Measurements from ENCODE around the gene GNG13. TPM values are rescaled to one million over a fixed set of nuclear protein-coding genes. Genes with fewer than 3 reads are reported as not detected.

The GNG13 gene
- total and polyA plus RNA-seq, 2 experiments from 2014 or later = 0.29 TPM; not detected in 1

GRCh38 chr16:808085-808386, 7.5 kb upstream of the GNG13 start:
- TF ChIP-seq POLR2AphosphoS5 (IDR thresholded peaks at IDR 0.05; ENCODE audit: low read depth) (no peak), NANOG (IDR thresholded peaks at IDR 0.05; ENCODE audit: borderline replicate concordance) (no peak), CTCF (conservative IDR thresholded peaks at IDR 0.05; ENCODE audit: low read depth in 2 of 2) (no peak), ZNF331 (CRISPR knock-in tag; IDR thresholded peaks at IDR 0.05; ENCODE audit: low read depth) (no peak), EZH2phosphoT487 (IDR thresholded peaks at IDR 0.05; ENCODE audit: unreplicated experiment) (no peak), JUNB (IDR thresholded peaks at IDR 0.05; ENCODE audit: unreplicated experiment) (no peak), STAT1 (IDR thresholded peaks at IDR 0.05; ENCODE audit: unreplicated experiment) (no peak)
- TF ChIP-seq, protein P1, sequence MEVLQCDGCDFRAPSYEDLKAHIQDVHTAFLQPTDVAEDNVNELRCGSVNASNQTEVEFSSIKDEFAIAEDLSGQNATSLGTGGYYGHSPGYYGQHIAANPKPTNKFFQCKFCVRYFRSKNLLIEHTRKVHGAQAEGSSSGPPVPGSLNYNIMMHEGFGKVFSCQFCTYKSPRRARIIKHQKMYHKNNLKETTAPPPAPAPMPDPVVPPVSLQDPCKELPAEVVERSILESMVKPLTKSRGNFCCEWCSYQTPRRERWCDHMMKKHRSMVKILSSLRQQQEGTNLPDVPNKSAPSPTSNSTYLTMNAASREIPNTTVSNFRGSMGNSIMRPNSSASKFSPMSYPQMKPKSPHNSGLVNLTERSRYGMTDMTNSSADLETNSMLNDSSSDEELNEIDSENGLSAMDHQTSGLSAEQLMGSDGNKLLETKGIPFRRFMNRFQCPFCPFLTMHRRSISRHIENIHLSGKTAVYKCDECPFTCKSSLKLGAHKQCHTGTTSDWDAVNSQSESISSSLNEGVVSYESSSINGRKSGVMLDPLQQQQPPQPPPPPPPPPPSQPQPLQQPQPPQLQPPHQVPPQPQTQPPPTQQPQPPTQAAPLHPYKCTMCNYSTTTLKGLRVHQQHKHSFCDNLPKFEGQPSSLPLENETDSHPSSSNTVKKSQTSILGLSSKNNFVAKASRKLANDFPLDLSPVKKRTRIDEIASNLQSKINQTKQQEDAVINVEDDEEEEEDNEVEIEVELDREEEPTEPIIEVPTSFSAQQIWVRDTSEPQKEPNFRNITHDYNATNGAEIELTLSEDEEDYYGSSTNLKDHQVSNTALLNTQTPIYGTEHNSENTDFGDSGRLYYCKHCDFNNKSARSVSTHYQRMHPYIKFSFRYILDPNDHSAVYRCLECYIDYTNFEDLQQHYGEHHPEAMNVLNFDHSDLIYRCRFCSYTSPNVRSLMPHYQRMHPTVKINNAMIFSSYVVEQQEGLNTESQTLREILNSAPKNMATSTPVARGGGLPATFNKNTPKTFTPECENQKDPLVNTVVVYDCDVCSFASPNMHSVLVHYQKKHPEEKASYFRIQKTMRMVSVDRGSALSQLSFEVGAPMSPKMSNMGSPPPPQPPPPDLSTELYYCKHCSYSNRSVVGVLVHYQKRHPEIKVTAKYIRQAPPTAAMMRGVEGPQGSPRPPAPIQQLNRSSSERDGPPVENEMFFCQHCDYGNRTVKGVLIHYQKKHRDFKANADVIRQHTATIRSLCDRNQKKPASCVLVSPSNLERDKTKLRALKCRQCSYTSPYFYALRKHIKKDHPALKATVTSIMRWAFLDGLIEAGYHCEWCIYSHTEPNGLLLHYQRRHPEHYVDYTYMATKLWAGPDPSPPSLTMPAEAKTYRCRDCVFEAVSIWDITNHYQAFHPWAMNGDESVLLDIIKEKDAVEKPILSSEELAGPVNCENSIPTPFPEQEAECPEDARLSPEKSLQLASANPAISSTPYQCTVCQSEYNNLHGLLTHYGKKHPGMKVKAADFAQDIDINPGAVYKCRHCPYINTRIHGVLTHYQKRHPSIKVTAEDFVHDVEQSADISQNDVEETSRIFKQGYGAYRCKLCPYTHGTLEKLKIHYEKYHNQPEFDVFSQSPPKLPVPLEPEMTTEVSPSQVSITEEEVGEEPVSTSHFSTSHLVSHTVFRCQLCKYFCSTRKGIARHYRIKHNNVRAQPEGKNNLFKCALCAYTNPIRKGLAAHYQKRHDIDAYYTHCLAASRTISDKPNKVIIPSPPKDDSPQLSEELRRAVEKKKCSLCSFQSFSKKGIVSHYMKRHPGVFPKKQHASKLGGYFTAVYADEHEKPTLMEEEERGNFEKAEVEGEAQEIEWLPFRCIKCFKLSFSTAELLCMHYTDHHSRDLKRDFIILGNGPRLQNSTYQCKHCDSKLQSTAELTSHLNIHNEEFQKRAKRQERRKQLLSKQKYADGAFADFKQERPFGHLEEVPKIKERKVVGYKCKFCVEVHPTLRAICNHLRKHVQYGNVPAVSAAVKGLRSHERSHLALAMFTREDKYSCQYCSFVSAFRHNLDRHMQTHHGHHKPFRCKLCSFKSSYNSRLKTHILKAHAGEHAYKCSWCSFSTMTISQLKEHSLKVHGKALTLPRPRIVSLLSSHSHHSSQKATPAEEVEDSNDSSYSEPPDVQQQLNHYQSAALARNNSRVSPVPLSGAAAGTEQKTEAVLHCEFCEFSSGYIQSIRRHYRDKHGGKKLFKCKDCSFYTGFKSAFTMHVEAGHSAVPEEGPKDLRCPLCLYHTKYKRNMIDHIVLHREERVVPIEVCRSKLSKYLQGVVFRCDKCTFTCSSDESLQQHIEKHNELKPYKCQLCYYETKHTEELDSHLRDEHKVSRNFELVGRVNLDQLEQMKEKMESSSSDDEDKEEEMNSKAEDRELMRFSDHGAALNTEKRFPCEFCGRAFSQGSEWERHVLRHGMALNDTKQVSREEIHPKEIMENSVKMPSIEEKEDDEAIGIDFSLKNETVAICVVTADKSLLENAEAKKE (CRISPR knock-in tag; IDR thresholded peaks at IDR 0.05) = no peak
- TF ChIP-seq, protein P2, sequence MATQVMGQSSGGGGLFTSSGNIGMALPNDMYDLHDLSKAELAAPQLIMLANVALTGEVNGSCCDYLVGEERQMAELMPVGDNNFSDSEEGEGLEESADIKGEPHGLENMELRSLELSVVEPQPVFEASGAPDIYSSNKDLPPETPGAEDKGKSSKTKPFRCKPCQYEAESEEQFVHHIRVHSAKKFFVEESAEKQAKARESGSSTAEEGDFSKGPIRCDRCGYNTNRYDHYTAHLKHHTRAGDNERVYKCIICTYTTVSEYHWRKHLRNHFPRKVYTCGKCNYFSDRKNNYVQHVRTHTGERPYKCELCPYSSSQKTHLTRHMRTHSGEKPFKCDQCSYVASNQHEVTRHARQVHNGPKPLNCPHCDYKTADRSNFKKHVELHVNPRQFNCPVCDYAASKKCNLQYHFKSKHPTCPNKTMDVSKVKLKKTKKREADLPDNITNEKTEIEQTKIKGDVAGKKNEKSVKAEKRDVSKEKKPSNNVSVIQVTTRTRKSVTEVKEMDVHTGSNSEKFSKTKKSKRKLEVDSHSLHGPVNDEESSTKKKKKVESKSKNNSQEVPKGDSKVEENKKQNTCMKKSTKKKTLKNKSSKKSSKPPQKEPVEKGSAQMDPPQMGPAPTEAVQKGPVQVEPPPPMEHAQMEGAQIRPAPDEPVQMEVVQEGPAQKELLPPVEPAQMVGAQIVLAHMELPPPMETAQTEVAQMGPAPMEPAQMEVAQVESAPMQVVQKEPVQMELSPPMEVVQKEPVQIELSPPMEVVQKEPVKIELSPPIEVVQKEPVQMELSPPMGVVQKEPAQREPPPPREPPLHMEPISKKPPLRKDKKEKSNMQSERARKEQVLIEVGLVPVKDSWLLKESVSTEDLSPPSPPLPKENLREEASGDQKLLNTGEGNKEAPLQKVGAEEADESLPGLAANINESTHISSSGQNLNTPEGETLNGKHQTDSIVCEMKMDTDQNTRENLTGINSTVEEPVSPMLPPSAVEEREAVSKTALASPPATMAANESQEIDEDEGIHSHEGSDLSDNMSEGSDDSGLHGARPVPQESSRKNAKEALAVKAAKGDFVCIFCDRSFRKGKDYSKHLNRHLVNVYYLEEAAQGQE (IDR thresholded peaks at IDR 0.05; ENCODE audit: unreplicated experiment) = no peak
- 0 out of 3 replicates have a peak, but pooled peaks cover 3% of the 10 kb centered on the region for H3K36me3 Mint-ChIP-seq (ENCODE audit: low read depth)

More at GRCh38 chr16:808085-808386, 7.5 kb upstream of the GNG13 start:
- Mint-ChIP-seq H3K27ac (peak overlapping the region; percentile 86), H3K27me3 (ENCODE audit: insufficient read depth, low read depth, poor library complexity) (peaks cover 30% of the 10 kb centered on the region), H3K4me3 (peak overlapping the region; percentile 98), H3K9me3 (peaks cover 5% of the 10 kb centered on the region; the same call in 2 of the 3 replicates), H3K4me1 (peaks cover 12% of the 10 kb centered on the region)
- H3K4me3 ChIP-seq = peak overlapping the region; percentile 90
- peaks cover 8% of the 10 kb centered on the region for H3F3A ChIP-seq (replicated peaks; ENCODE audit: low read depth)
- DNase-seq (ENCODE audit: low spot score) (no peak), ATAC-seq (no peak)
- no peak overlapping the region for H3K27ac ChIP-seq (ENCODE audit: low read depth)
- H3K79me2 ChIP-seq (replicated peaks; ENCODE audit: insufficient read depth) = peaks cover 4% of the 10 kb centered on the region; the same call in 1 of the 2 replicates
- peak overlapping the region; percentile 93 for H3K4me2 ChIP-seq
- H2AFZ ChIP-seq = peak overlapping the region; percentile 99
- no peaks in the 10 kb centered on the region for H3K9me2 ChIP-seq (ENCODE audit: insufficient read depth)
- no peaks in the 10 kb centered on the region for H3K4me1 ChIP-seq (ENCODE audit: insufficient read depth)
- H3K27me3 ChIP-seq (ENCODE audit: insufficient read depth) = peaks cover 19% of the 10 kb centered on the region
- peaks cover 3% of the 10 kb centered on the region; the same call in 1 of the 2 replicates for H4K20me1 ChIP-seq (replicated peaks; ENCODE audit: insufficient read depth)
- H3K36me3 ChIP-seq (ENCODE audit: insufficient read depth) = no peaks in the 10 kb centered on the region
